NB4 (cell line): Measurements from ENCODE around the gene ZEB2.
A peak's percentile ranks its signal among the peaks of the same experiment; 100 is the strongest.

ENCODE experiments used
- DNase-seq: peaks from one replicate; pipeline ENCODE4 v3.0.0; 2010; ENCODE audit warnings: low read depth
- H3K4me3 ChIP-seq: one replicate; pipeline ENCODE4 v1.5.1; 2011; ENCODE audit warnings: mild to moderate bottlenecking, low read depth, low read length, moderate library complexity
- MYC ChIP-seq: IDR thresholded peaks from 2 replicates; pipeline ENCODE4 v1.6.1; 2011; ENCODE audit warnings: low read depth, low read length
- POLR2A ChIP-seq: IDR thresholded peaks from 2 replicates; pipeline ENCODE4 v1.6.1; 2011; ENCODE audit warnings: mild to moderate bottlenecking; ENCODE audit not compliant: insufficient read length; ENCODE audit errors: extremely low read depth
- TF ChIP-seq, protein P1 (sequence below): IDR thresholded peaks from 2 replicates; pipeline ENCODE4 v1.6.1; 2011; ENCODE audit warnings: low read depth, low read length
- TF ChIP-seq, protein P2 (sequence below): IDR thresholded peaks from one replicate; pipeline ENCODE4 v1.5.1; 2012; ENCODE audit warnings: low read depth, low read length

The ZEB2 gene

DNA sequence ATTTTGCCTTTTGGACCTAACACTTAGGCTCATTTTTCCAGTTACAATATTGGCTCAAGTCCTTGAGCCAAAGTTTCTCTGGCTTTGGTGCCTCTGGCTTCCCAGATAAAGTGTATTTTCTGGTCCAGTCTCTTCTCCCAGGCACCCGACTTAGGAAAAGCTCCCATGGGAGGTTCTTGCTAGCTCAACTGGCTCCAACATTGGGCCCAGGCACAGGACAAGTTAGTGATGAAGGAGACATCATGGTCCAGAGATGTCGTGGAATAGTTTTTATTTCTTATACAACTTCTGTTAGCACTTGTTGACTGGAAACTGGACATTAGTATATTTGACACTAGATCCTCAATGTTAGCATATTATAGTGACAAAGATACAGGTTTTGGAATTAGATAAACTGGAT is 8.2 kb upstream of the ZEB2 start:
- no peak for DNase-seq
- H3K4me3 ChIP-seq, result no peak overlapping the region
- TF ChIP-seq, protein P1, sequence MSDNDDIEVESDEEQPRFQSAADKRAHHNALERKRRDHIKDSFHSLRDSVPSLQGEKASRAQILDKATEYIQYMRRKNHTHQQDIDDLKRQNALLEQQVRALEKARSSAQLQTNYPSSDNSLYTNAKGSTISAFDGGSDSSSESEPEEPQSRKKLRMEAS, result no peak
- TF ChIP-seq, protein P2, sequence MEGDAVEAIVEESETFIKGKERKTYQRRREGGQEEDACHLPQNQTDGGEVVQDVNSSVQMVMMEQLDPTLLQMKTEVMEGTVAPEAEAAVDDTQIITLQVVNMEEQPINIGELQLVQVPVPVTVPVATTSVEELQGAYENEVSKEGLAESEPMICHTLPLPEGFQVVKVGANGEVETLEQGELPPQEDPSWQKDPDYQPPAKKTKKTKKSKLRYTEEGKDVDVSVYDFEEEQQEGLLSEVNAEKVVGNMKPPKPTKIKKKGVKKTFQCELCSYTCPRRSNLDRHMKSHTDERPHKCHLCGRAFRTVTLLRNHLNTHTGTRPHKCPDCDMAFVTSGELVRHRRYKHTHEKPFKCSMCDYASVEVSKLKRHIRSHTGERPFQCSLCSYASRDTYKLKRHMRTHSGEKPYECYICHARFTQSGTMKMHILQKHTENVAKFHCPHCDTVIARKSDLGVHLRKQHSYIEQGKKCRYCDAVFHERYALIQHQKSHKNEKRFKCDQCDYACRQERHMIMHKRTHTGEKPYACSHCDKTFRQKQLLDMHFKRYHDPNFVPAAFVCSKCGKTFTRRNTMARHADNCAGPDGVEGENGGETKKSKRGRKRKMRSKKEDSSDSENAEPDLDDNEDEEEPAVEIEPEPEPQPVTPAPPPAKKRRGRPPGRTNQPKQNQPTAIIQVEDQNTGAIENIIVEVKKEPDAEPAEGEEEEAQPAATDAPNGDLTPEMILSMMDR, result no peak
- TF ChIP-seq MYC (no peak), POLR2A (no peak)

DNA sequence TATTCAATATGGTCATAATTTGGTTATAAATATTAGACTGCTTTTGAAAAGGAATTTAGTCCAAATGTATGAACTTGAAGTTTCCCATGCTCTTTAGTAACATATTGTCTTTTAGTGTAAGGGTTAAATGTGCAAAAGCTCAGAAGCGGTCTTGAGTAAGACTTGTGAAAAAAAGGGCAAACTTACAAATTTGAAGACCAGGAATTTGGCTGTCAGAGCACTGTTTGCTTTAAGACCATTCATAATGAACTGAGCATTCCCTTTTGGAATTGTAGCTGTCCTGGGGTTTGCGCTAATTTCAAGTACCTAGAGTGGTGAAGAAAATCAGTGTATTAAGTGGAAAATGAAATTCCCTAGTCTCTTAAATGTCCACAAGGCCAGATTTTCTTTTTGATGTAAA is 6.9 kb upstream of the ZEB2 start:
- no peak overlapping the region for H3K4me3 ChIP-seq
- no peak for DNase-seq
- TF ChIP-seq, protein P2, result no peak
- TF ChIP-seq, protein P1, result no peak
- TF ChIP-seq POLR2A (no peak), MYC (no peak)

DNA sequence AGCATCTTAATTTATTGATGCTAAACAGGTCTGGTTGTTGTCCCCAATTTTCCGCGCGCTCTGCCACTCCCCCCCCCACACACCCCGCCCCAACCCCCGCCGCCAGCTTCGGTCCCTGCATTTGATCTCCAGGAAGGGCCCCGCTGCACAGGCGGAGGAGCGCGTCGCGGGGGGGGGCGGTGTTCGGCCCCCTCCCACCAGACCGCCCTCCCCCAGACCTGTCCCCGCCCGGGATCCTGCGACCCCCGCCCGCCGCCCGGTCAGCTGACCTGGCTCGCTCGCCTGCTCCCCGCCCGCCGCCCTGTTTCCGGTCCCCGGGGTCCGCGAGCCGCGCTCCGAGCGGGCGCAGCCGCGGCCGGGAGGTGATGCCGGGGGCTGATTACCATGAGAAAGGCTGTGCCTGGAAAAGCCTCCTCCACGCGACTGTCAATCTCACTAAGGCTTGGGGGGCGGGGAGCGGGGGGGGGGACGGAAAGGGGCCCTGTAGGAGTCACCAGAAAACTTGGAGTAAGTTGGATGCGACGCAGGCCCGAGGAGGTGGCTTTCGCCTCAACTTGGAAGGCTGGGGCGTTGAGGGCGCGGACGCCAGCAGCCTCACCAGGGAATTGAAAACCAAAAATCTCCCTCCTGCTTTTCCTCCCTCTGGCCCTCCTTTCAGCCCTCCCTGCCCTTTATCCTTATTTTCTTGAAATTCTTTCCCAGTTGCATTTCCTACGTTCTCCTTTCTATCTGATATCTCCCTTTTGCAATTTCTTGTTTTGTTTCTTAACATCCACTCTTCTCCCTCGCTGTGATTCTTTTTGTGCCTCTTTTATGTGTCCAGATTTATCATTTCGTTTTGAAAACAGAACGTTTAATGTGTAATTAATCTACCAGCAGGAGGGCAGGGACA is 4.4 kb upstream of the ZEB2 start:
- DNase-seq, result peak; percentile 78
- H3K4me3 ChIP-seq, result peak overlapping the region; percentile 74
- TF ChIP-seq, protein P1, result no peak
- TF ChIP-seq POLR2A, result no peak
- TF ChIP-seq MYC, result no peak
- TF ChIP-seq, protein P2, result no peak

DNA sequence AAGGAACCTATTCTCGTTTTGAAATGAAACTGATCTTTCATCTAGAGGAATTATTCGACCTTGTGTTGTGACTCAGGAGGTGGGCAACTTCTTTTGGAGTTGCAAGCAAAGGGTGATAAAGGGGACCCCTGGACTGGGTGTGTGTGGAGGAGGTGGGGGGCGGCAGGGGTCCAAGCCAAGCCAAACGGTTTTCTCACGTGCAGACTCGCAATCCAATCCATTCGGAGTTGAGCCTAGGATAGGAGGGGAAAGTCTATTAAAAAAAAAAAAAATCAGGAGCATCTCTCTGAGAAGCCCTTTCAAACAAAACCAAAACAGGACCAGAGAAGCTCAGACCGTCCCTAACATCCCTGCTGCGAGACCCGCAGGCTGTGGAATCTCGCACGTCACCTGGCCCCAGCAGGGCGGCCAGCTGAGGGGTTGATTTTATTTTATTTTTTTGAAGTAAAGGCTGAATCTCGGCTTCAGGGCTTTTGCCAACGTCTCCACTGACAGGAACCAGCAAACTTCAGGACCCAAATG is 3.7 kb upstream of the ZEB2 start:
- H3K4me3 ChIP-seq, result peak overlapping the region; percentile 74
- TF ChIP-seq, protein P1, result no peak
- TF ChIP-seq, protein P2, result no peak
- TF ChIP-seq MYC (no peak), POLR2A (no peak)
- no peak for DNase-seq

DNA sequence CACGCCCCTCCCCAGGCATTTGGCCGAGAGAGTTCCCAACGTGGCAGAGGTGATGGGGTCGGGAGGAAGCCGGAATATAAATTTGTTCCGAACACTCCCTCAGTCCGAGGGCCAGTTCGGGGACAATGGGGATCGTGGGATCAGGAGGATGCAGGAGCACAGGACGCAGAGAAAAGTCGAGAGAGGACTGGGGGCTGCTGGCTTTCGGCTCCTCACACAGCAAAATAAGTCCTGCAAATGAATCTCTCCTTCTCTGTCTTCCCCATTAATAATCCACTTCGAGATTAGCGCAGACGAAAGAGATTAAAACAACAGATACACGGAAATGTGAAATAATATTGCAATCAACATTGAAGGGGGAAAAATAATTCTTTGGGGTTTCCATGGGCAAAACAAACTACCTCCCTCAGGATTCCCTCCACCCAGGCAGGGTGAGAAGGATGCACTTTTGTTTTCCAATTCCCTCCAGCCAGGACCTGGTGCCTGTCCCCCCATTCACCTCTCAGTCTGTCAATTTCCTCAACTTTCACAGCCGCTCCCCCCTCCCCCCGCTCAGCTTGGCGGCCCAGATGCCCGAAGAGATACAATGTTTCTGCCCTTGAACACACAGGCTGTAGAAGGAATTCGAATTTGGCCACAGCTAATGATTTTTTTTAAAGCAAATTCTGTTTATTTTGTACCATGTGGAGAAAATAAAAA is 3.1 kb upstream of the ZEB2 start:
- H3K4me3 ChIP-seq, result peak overlapping the region; percentile 74
- peak; percentile 68 for DNase-seq
- TF ChIP-seq MYC (no peak), POLR2A (no peak)
- TF ChIP-seq, protein P1, result no peak
- TF ChIP-seq, protein P2, result no peak
